ENCODE data around the gene C20orf141.
"Not testable (repeated sequence)": the region's sequence is repeated elsewhere in the genome, so short reads cannot be mapped to it uniquely, and the experiment has no call there.

Gene C20orf141

GRCh38 chr20:2820896-2821869 is 6.4 kb downstream of the C20orf141 start:
- no peak for DNase-seq

GRCh38 chr20:2822073-2822472 is 7.3 kb downstream of the C20orf141 start:
- DNase-seq: no peak

- no peak for DNase-seq
These were observed 11.0 kb downstream of the C20orf141 start for GRCh38 chr20:2825761-2826160.

GRCh38 chr20:2826655-2827054 is 11.9 kb downstream of the C20orf141 start:
- DNase-seq: no peak

- DNase-seq: no peak
These were observed 14.6 kb downstream of the C20orf141 start for GRCh38 chr20:2829376-2829775.

GRCh38 chr20:2831206-2831605 is 16.4 kb downstream of the C20orf141 start:
- not testable (repeated sequence) for DNase-seq

- DNase-seq: no peak
These were observed 19.0 kb downstream of the C20orf141 start for GRCh38 chr20:2833761-2834160.

- no peak for DNase-seq
These were observed 19.8 kb downstream of the C20orf141 start for GRCh38 chr20:2834401-2835110.

- no peak for DNase-seq
These were observed 20.6 kb downstream of the C20orf141 start for GRCh38 chr20:2835331-2835796.

GRCh38 chr20:2836035-2836434 is 21.2 kb downstream of the C20orf141 start:
- no peak for DNase-seq

- no peak for DNase-seq
These were observed 22.6 kb downstream of the C20orf141 start for GRCh38 chr20:2837221-2837960.

- DNase-seq: no peak
These were observed 23.5 kb downstream of the C20orf141 start for GRCh38 chr20:2838170-2838797.

- DNase-seq: no peak
These were observed 24.3 kb downstream of the C20orf141 start for GRCh38 chr20:2838847-2839671.

- DNase-seq: no peak
These were observed 24.9 kb downstream of the C20orf141 start for GRCh38 chr20:2839732-2840137.

- peak; percentile 83 for DNase-seq
These were observed 25.6 kb downstream of the C20orf141 start, which contains the start of the genes PCED1A and VPS16 for GRCh38 chr20:2840138-2840966. Gene PCED1A (minus strand): TSS chr20:2840655. CDS start chr20:2839912, 743 bp downstream. Gene VPS16 (plus strand): TSS chr20:2840745. CDS start chr20:2840775, 30 bp downstream.

- DNase-seq: peak; percentile 26
These were observed 26.3 kb downstream of the C20orf141 start for GRCh38 chr20:2840967-2841531.

GRCh38 chr20:2845607-2846006 is 30.8 kb downstream of the C20orf141 start:
- no peak for DNase-seq

- DNase-seq: no peak
These were observed 31.9 kb downstream of the C20orf141 start for GRCh38 chr20:2846698-2847097.

- DNase-seq: no peak
These were observed 33.0 kb downstream of the C20orf141 start for GRCh38 chr20:2847802-2848201.

- DNase-seq: no peak
These were observed 34.7 kb downstream of the C20orf141 start for GRCh38 chr20:2849529-2849928.

Measured in effector CD4-positive, alpha-beta T cell (primary cell).